ENCODE data around the gene MDM4.

DNA sequence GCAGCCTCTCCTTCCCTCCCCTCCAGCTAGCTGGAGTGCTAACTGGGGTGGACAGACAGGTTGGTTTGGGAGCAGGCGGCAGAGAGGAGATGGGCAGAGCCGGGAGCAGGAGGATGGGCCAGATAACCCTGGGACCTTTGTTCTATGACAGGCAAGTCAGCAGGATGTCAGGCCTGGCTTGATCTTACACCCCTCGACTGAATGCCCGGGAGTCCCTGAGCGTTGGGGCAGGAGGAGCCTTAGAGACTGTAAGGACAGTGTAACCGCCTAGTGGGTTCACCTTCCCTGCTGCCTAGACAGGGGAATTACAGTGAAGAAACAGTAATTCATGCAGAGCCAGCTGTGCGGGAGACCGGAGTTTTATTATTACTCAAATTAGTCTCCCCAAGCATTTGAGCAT, 60.2 kb downstream of the MDM4 start:
- TF ChIP-seq, protein P1, sequence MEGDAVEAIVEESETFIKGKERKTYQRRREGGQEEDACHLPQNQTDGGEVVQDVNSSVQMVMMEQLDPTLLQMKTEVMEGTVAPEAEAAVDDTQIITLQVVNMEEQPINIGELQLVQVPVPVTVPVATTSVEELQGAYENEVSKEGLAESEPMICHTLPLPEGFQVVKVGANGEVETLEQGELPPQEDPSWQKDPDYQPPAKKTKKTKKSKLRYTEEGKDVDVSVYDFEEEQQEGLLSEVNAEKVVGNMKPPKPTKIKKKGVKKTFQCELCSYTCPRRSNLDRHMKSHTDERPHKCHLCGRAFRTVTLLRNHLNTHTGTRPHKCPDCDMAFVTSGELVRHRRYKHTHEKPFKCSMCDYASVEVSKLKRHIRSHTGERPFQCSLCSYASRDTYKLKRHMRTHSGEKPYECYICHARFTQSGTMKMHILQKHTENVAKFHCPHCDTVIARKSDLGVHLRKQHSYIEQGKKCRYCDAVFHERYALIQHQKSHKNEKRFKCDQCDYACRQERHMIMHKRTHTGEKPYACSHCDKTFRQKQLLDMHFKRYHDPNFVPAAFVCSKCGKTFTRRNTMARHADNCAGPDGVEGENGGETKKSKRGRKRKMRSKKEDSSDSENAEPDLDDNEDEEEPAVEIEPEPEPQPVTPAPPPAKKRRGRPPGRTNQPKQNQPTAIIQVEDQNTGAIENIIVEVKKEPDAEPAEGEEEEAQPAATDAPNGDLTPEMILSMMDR (IDR thresholded peaks at IDR 0.05): no peak
- TF ChIP-seq POLR2AphosphoS5 (IDR thresholded peaks at IDR 0.05) (no peak), EP300 (IDR thresholded peaks at IDR 0.05; ENCODE audit: low read depth) (no peak)

Data from transverse colon (tissue), 4 donors.